OCI-LY3 (cell line): ENCODE measurements around the gene SRP54.

ENCODE experiments used
- H2AFZ ChIP-seq: fragments of 200-600, 300-600 bp; shearing (Covaris generic); 2 replicates; pipeline ENCODE4 v1.6.0; 2014; ENCODE audit warnings: antibody characterized with exemption, low read depth, low read length
- H3K27ac ChIP-seq: fragments of 200-600, 300-600 bp; sonication (generic); 2 replicates; pipeline ENCODE4 v1.5.1; 2014; ENCODE audit warnings: mild to moderate bottlenecking, low read length, moderate library complexity, mixed read lengths
- H3K27me3 ChIP-seq: fragments of 200-600, 300-600 bp; sonication (generic); 2 replicates; pipeline ENCODE4 v1.6.1; 2014; ENCODE audit warnings: low read depth, low read length, mixed read lengths
- H3K36me3 ChIP-seq: fragments of 200-600, 300-600 bp; sonication (generic); replicated peaks from 2 replicates; pipeline ENCODE3; 2014; ENCODE audit warnings: low read depth, low read length, mixed read lengths
- H3K4me1 ChIP-seq: fragments of 300-600, 200-600 bp; sonication (generic); 2 replicates; pipeline ENCODE4 v1.6.1; 2014; ENCODE audit warnings: low read length, mixed read lengths
- H3K4me2 ChIP-seq: fragments of 200-600, 300-600 bp; sonication (generic); 2 replicates; pipeline ENCODE4 v1.6.1; 2014; ENCODE audit warnings: low read length, mixed read lengths
- H3K4me3 ChIP-seq: fragments of 300-600, 200-600 bp; sonication (generic); 2 replicates; pipeline ENCODE4 v1.5.1; 2014; ENCODE audit warnings: antibody characterized with exemption, mild to moderate bottlenecking, low read length, moderate library complexity
- H3K79me2 ChIP-seq: fragments of 300-600, 200-600 bp; shearing (Covaris generic); 2 replicates; pipeline ENCODE4 v1.6.1; 2014; ENCODE audit warnings: mild to moderate bottlenecking, low read length, mixed read lengths
- H3K9ac ChIP-seq: fragments of 300-600, 200-600 bp; shearing (Covaris generic); 2 replicates; pipeline ENCODE4 v1.6.0; 2014; ENCODE audit warnings: mild to moderate bottlenecking, low read length, moderate library complexity
- H3K9me3 ChIP-seq: fragments of 200-600, 300-600 bp; shearing (Covaris generic); 2 replicates; pipeline ENCODE4 v1.6.1; 2014; ENCODE audit warnings: low read length, mixed read lengths; ENCODE audit not compliant: insufficient read depth
- H4K20me1 ChIP-seq: fragments of 200-600, 300-600 bp; sonication (generic); 2 replicates; pipeline ENCODE4 v1.6.1; 2016; ENCODE audit warnings: low read length, mixed read lengths; ENCODE audit not compliant: insufficient read depth
- EZH2phosphoT487 ChIP-seq: fragments of 200-600 bp; shearing (Covaris generic); IDR thresholded peaks from 2 replicates; pipeline ENCODE4 v1.6.1; 2018; ENCODE audit warnings: antibody characterized with exemption, mixed run types, low read depth
- TF ChIP-seq, protein P1 (sequence below): fragments of 200-600, 300-600 bp; sonication (generic); IDR thresholded peaks from 2 replicates; pipeline ENCODE4 v1.5.1; 2014; ENCODE audit warnings: antibody characterized with exemption, low read length, low read depth

SRP54 gene

DNA sequence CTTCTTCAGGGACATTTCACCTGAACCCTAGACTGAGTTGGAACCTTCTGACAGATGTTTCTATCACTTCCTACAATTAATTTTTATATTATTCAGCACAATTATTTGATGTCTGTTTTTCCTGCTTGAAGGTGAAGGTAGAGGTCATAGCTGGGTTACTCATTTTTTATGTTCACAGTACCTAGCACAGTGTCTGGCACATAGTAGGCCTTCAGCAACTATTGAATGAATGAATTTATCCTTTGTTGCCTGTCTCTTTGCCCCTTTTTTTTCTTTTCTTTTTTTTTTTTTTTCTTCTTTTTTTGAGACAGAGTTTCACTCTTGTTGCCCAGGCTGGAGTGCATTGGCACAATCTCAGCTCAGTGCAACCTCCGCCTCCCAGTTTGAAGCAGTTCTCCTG lies 33.8 kb downstream of the SRP54 start:
- no peaks in the 10 kb centered on the region for H4K20me1 ChIP-seq
- TF ChIP-seq, protein P1, sequence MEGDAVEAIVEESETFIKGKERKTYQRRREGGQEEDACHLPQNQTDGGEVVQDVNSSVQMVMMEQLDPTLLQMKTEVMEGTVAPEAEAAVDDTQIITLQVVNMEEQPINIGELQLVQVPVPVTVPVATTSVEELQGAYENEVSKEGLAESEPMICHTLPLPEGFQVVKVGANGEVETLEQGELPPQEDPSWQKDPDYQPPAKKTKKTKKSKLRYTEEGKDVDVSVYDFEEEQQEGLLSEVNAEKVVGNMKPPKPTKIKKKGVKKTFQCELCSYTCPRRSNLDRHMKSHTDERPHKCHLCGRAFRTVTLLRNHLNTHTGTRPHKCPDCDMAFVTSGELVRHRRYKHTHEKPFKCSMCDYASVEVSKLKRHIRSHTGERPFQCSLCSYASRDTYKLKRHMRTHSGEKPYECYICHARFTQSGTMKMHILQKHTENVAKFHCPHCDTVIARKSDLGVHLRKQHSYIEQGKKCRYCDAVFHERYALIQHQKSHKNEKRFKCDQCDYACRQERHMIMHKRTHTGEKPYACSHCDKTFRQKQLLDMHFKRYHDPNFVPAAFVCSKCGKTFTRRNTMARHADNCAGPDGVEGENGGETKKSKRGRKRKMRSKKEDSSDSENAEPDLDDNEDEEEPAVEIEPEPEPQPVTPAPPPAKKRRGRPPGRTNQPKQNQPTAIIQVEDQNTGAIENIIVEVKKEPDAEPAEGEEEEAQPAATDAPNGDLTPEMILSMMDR = no peak
- TF ChIP-seq EZH2phosphoT487 = no peak
- H3K9ac ChIP-seq = no peak overlapping the region
- no peaks in the 10 kb centered on the region for H3K9me3 ChIP-seq
- no peaks in the 10 kb centered on the region for H3K79me2 ChIP-seq
- no peaks in the 10 kb centered on the region for H3K27me3 ChIP-seq
- no peak overlapping the region for H3K27ac ChIP-seq
- peaks cover 50% of the 10 kb centered on the region for H3K36me3 ChIP-seq
- no peaks in the 10 kb centered on the region for H3K4me1 ChIP-seq
- H3K4me3 ChIP-seq = no peak overlapping the region
- no peak overlapping the region for H2AFZ ChIP-seq
- no peak overlapping the region for H3K4me2 ChIP-seq

DNA sequence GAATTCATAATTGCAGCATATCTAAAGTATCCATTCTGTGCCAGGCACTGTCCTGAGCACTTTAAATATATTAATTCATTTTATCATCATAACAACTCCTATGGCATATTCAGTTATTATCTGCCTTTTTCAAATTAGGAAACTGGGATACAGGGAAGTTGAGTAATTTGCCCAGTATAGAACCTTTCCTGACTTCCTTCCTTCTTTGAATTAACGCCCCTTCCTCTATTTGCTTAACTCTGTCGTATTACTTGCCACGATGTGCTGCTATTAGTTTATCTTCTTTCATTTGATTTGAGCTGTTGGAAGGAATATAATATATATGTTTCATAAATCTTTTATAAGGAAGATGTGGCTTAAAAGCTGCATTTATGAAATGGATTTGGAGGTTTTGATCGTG lies 37.9 kb downstream of the SRP54 start:
- Histone ChIP-seq H3K9me3 (no peaks in the 10 kb centered on the region), H4K20me1 (no peaks in the 10 kb centered on the region), H3K36me3 (peaks cover 44% of the 10 kb centered on the region), H3K4me1 (no peaks in the 10 kb centered on the region), H3K79me2 (no peaks in the 10 kb centered on the region), H3K27me3 (no peaks in the 10 kb centered on the region), H2AFZ (no peak overlapping the region), H3K9ac (no peak overlapping the region), H3K4me2 (no peak overlapping the region), H3K27ac (no peak overlapping the region), H3K4me3 (no peak overlapping the region)
- no peak for TF ChIP-seq EZH2phosphoT487
- TF ChIP-seq, protein P1 = no peak

DNA sequence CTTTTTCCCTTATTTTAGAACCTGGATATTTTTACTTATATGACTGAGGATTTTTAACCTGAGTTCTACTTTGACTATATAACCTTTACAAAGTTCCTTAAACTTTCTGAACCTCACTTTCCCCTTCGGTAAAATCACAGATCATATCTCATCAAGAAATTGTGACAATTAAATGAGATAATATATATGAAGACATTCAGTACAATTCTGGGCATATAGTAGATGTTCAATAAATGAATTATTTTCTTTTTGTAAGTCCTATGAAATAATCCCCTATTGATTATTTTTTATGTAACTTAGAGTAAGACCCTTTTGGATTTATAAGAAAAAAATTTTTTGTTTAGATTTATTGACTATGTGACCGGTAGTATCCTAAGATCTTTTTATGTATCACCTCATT lies 45.6 kb downstream of the SRP54 start:
- Histone ChIP-seq H3K79me2 (no peaks in the 10 kb centered on the region), H3K27me3 (no peaks in the 10 kb centered on the region), H3K4me3 (no peak overlapping the region), H3K4me2 (no peak overlapping the region), H2AFZ (no peak overlapping the region), H3K4me1 (peaks cover 3% of the 10 kb centered on the region; the same call in 1 of the 2 replicates), H3K9ac (no peak overlapping the region), H3K9me3 (no peaks in the 10 kb centered on the region), H3K27ac (no peak overlapping the region), H3K36me3 (peaks cover 46% of the 10 kb centered on the region), H4K20me1 (no peaks in the 10 kb centered on the region)
- TF ChIP-seq EZH2phosphoT487 = no peak
- TF ChIP-seq, protein P1 = no peak

DNA sequence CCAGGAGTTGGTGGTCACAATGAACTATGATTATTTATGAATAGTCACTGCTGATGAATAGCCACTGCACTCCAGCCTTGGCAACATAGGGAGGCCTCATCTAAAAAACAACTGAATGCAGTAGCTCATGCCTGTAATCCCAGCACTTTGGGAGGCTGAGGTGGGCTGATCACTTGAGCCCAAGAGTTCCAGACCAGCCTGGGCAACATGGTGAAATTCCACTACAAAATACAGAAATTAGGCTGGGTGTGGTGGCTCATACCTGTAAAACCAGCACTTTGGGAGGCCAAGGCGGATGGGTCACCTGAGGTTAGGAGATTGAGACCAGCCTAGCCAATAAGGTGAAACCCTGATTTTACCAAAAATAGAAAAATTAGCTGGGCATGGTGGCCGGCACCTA lies 49.8 kb downstream of the SRP54 start:
- Histone ChIP-seq H3K27me3 (no peaks in the 10 kb centered on the region), H3K27ac (no peak overlapping the region), H3K4me2 (no peak overlapping the region), H2AFZ (no peak overlapping the region), H3K9me3 (no peaks in the 10 kb centered on the region), H3K36me3 (peaks cover 41% of the 10 kb centered on the region), H3K4me3 (no peak overlapping the region), H3K4me1 (peaks cover 17% of the 10 kb centered on the region), H3K79me2 (no peaks in the 10 kb centered on the region), H3K9ac (no peak overlapping the region), H4K20me1 (no peaks in the 10 kb centered on the region)
- no peak for TF ChIP-seq EZH2phosphoT487
- TF ChIP-seq, protein P1 = no peak
